K562 (cell line): ENCODE data around the gene KLK8. TPM values are rescaled to one million over a fixed set of nuclear protein-coding genes. Genes with fewer than 3 reads are reported as not detected.
A peak's percentile ranks its signal among the peaks of the same experiment; 100 is the strongest.

Experiments
- CREM ChIP-seq: IDR thresholded peaks from 2 replicates; pipeline ENCODE4 v1.6.1; 2014; ENCODE audit warnings: antibody characterized with exemption, low read depth
- CTBP1 ChIP-seq: fragments of 450-650 bp; IDR thresholded peaks from 2 replicates; pipeline ENCODE4 v1.6.1; 2016; ENCODE audit warnings: borderline replicate concordance
- DACH1 ChIP-seq: fragments of 450-650 bp; IDR thresholded peaks from 2 replicates; pipeline ENCODE4 v1.6.1; 2018; ENCODE audit not compliant: partially characterized antibody
- ESRRA ChIP-seq: fragments of 450-650 bp; IDR thresholded peaks from 2 replicates; pipeline ENCODE4 v1.6.1; 2014; ENCODE audit warnings: low read depth, mild to moderate bottlenecking, moderate library complexity, borderline replicate concordance
- FOXP4 ChIP-seq: sonication (generic); formaldehyde crosslinking; IDR thresholded peaks from 2 replicates; pipeline ENCODE4 v1.8.0; 2022; ENCODE audit warnings: mild to moderate bottlenecking, missing genetic modification reagents, borderline replicate concordance
- JUND ChIP-seq, 2 experiments: IDR thresholded peaks; 2 replicates in 1 of 2; 3 replicates in 1 of 2; pipeline ENCODE4 v1.6.1; 2011; ENCODE audit warnings: borderline replicate concordance in 2 of 2, low read depth in 2 of 2, low read length in 2 of 2, improper control_type of control experiment in 1 of 2, missing biosample characterization in 1 of 2, missing genetic modification characterization in 1 of 2, missing genetic modification reagents in 1 of 2
- MAFG ChIP-seq: fragments of 450-650 bp; conservative IDR thresholded peaks from 2 replicates; pipeline ENCODE4 v1.6.1; 2016; ENCODE audit warnings: missing genetic modification characterization, missing compliant biosample characterization
- MAZ ChIP-seq, 2 experiments: fragments of 450-650 bp in 1 of 2; sonication (generic) in 1 of 2; formaldehyde crosslinking; IDR thresholded peaks in 1 of 2; conservative IDR thresholded peaks in 1 of 2; 2 replicates each; pipeline versions ENCODE4 v1.4.0 to v1.5.0; 2020; ENCODE audit warnings: mild to moderate bottlenecking in 1 of 2, missing genetic modification reagents in 1 of 2
- NR3C1 ChIP-seq: sonication (generic); formaldehyde crosslinking; IDR thresholded peaks from 2 replicates; pipeline ENCODE4 v1.8.1; 2022; ENCODE audit warnings: missing genetic modification reagents
- NRF1 ChIP-seq, 2 experiments: fragments of 450-650 bp; IDR thresholded peaks in 1 of 2; conservative IDR thresholded peaks in 1 of 2; 2 replicates each; pipeline ENCODE4 v1.6.1; 2014; ENCODE audit warnings: mild to moderate bottlenecking in 2 of 2
- STAG1 ChIP-seq: sonication (generic); formaldehyde crosslinking; IDR thresholded peaks from 2 replicates; pipeline ENCODE4 v1.5.0; 2020; ENCODE audit warnings: missing genetic modification reagents, borderline replicate concordance
- TEAD1 ChIP-seq, 2 experiments: fragments of 450-650 bp in 1 of 2; sonication (generic) in 1 of 2; formaldehyde crosslinking; IDR thresholded peaks; 2 replicates each; pipeline versions ENCODE4 v1.4.0 to v1.8.0; 2020 to 2022; ENCODE audit warnings: mild to moderate bottlenecking in 2 of 2, missing genetic modification reagents in 1 of 2
- ZNF133 ChIP-seq: fragments of 250-450 bp; sonication (Bioruptor Pico); IDR thresholded peaks from 2 replicates; pipeline ENCODE4 v1.4.0; 2020; ENCODE audit warnings: mild to moderate bottlenecking
- ZNF609 ChIP-seq: sonication (generic); formaldehyde crosslinking; IDR thresholded peaks from 2 replicates; pipeline ENCODE4 v1.8.1; 2023; ENCODE audit warnings: missing genetic modification reagents, mild to moderate bottlenecking, borderline replicate concordance
- polyA plus RNA-seq, 8 experiments: library from polyadenylated mRNA; depleted of rRNA in 4 of 8; stranded (reverse) in 5 of 8; unstranded in 3 of 8; fragments of >200 nt; fragmentation: Nextera tagmentation in 2 of 8; fragmentation: Illumina TruSeq in 1 of 8; extraction: Ambion mirVana in 2 of 8; extraction: Trizol in 1 of 8; gene quantifications; 2 replicates each; pipeline versions ENCODE4 v1.2.1 to v1.2.3, GENCODE V29; 2011 to 2014; ENCODE audit warnings: inconsistent platforms in 1 of 8, missing spikeins in 1 of 8
- total RNA-seq, 7 experiments: library from RNA; depleted of rRNA in 6 of 7; stranded (reverse); fragments of >200 nt in 6 of 7; fragmentation: Illumina TruSeq in 2 of 7; extraction: Trizol in 2 of 7; gene quantifications; 2 replicates each; pipeline versions ENCODE4 v1.2.1 to v1.2.3, GENCODE V29; 2011 to 2021; ENCODE audit warnings: low replicate concordance in 1 of 7
- TF ChIP-seq, protein P1 (sequence below): sonication (generic); formaldehyde crosslinking; IDR thresholded peaks from 2 replicates; pipeline ENCODE4 v1.8.0; 2022; ENCODE audit warnings: missing genetic modification reagents, mild to moderate bottlenecking, moderate library complexity, borderline replicate concordance
- TF ChIP-seq, protein P2 (sequence below): fragments of 450-650 bp; IDR thresholded peaks from 2 replicates; pipeline ENCODE4 v1.6.1; 2016

KLK8 gene
- total and polyA plus RNA-seq, 9 of the 15 experiments (the other 6 are each of a cell fraction or from before 2014, with no cell fraction given): 0.37 to 1.7 (median 0.76) TPM

- TF ChIP-seq ZNF609 (CRISPR knock-in tag) (no peak), CTBP1 (peak; percentile 26; the same call in 1 of the 2 replicates), MAFG (tag) (no peak), ESRRA (0 out of 2 replicates have a peak, but pooled peaks have one; percentile 18), CREM (peak; percentile 45; the same call in 1 of the 2 replicates), NR3C1 (CRISPR knock-in tag) (no peak), MAZ (CRISPR knock-in tag; conservative IDR thresholded peaks at IDR 0.05 in 1 of 2, IDR thresholded peaks at IDR 0.05 in 1 of 2) (peak in 1 of 2 experiments; percentile 18; a peak in 1 of 4 replicates), DACH1 (peak; percentile 14), STAG1 (CRISPR knock-in tag) (peak; percentile 73; the same call in 1 of the 2 replicates), TEAD1 (CRISPR knock-in tag; IDR thresholded peaks at IDR 0.05) (0 out of 4 replicates have a peak, but pooled peaks of 1 of the 2 experiments have one; percentile 32), FOXP4 (CRISPR knock-in tag) (no peak), ZNF133 (CRISPR knock-in tag) (peak; percentile 68; the same call in 1 of the 2 replicates), NRF1 (conservative IDR thresholded peaks at IDR 0.05 in 1 of 2, IDR thresholded peaks at IDR 0.05 in 1 of 2) (peak in 1 of 2 experiments; percentile 17; a peak in 1 of 4 replicates), JUND (IDR thresholded peaks at IDR 0.05; ENCODE audit: borderline replicate concordance, low read depth, low read length) (0 out of 2 replicates have a peak, but pooled peaks have one; percentile 24), JUND (tag; IDR thresholded peaks at IDR 0.05; ENCODE audit: borderline replicate concordance, low read depth, low read length) (no peak; the same call in 2 of the 3 replicates)
- TF ChIP-seq, protein P1, sequence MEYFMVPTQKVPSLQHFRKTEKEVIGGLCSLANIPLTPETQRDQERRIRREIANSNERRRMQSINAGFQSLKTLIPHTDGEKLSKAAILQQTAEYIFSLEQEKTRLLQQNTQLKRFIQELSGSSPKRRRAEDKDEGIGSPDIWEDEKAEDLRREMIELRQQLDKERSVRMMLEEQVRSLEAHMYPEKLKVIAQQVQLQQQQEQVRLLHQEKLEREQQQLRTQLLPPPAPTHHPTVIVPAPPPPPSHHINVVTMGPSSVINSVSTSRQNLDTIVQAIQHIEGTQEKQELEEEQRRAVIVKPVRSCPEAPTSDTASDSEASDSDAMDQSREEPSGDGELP (CRISPR knock-in tag): peak; percentile 54; the same call in 1 of the 2 replicates
- TF ChIP-seq, protein P2, sequence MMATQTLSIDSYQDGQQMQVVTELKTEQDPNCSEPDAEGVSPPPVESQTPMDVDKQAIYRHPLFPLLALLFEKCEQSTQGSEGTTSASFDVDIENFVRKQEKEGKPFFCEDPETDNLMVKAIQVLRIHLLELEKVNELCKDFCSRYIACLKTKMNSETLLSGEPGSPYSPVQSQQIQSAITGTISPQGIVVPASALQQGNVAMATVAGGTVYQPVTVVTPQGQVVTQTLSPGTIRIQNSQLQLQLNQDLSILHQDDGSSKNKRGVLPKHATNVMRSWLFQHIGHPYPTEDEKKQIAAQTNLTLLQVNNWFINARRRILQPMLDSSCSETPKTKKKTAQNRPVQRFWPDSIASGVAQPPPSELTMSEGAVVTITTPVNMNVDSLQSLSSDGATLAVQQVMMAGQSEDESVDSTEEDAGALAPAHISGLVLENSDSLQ: 0 out of 2 replicates have a peak, but pooled peaks have one; percentile 29
These were observed 15.6 kb upstream of the KLK8 start (continued) for GRCh38 chr19:51016798-51017683.
